Peyer's patch (tissue), 4 donors: ENCODE measurements around the gene GSTA4.

Experiments
- CTCF ChIP-seq, 6 experiments: fragments of 450-650 bp in 4 of 6; fragments of 200-600 bp in 2 of 6; sonication (generic) in 1 of 6; IDR thresholded peaks; one replicate each; pipeline ENCODE4 v1.5.1; 2017 to 2019; ENCODE audit warnings: antibody characterized with exemption in 6 of 6, mild to moderate bottlenecking in 3 of 6, moderate library complexity in 1 of 6
- POLR2A ChIP-seq, 2 donors: fragments of 450-650 bp; IDR thresholded peaks; one replicate each; pipeline ENCODE4 v1.5.1; 2017; ENCODE audit warnings: antibody characterized with exemption in 2 of 2, mild to moderate bottlenecking in 2 of 2, moderate library complexity in 2 of 2

GRCh38 chr6:52958546-52959255, 36.4 kb downstream of the GSTA4 start:
- no peak for TF ChIP-seq CTCF (IDR thresholded peaks at IDR 0.05)
- TF ChIP-seq POLR2A (IDR thresholded peaks at IDR 0.05): no peak
